ENCODE measurements around the gene ERBB4. TPM values are rescaled to one million over a fixed set of nuclear protein-coding genes. Genes with fewer than 3 reads are reported as not detected.

ERBB4 gene
- total RNA-seq, 1 experiment from 2014 or later, result 0.15 TPM

- intact Hi-C loops (cut with micrococcal nuclease; ENCODE audit: unreplicated experiment) (no loop called here), in situ Hi-C loops (cut with HindIII; ENCODE audit: low pct_unique_long_range_greater_than_20kb, low sequenced_read_pairs) (no loop called here)
- no peak for ATAC-seq
- Histone ChIP-seq H3K4me3 (ENCODE audit: low read depth in 2 of 2, low read length in 2 of 2) (no peak overlapping the region), H3K4me1 (ENCODE audit: control insufficient read depth, insufficient read depth, low read length) (no peaks in the 10 kb centered on the region), H3K27me3 (ENCODE audit: control insufficient read depth, insufficient read depth, low read length) (no peaks in the 10 kb centered on the region), H3K27ac (ENCODE audit: low read length) (no peak overlapping the region), H3K9me3 (ENCODE audit: control insufficient read depth, insufficient read depth, low read depth, low read length) (no peaks in the 10 kb centered on the region), H3K36me3 (ENCODE audit: control insufficient read depth, insufficient read depth, low read length) (no peaks in the 10 kb centered on the region)
- no TSS peak for BruUV-seq (replicated peaks)
- DNase-seq (ENCODE audit: low read depth, low spot score), result no peak
- ChIA-PET POLR2A (no interaction called here), CTCF (no interaction called here)
- TF ChIP-seq REST (IDR thresholded peaks at IDR 0.05; ENCODE audit: insufficient read depth in 1 of 2, low read depth in 2 of 2, low read length in 1 of 2) (no peak), TCF7L2 (IDR thresholded peaks at IDR 0.05; ENCODE audit: low read depth, low read length) (no peak), POLR2AphosphoS5 (IDR thresholded peaks at IDR 0.05; ENCODE audit: low read depth, low read length) (no peak), CTCF (IDR thresholded peaks at IDR 0.05) (no peak), SIN3A (IDR thresholded peaks at IDR 0.05; ENCODE audit: borderline replicate concordance, insufficient read depth, low read depth, low read length) (no peak)
Observed at GRCh38 chr2:211568439-211568838, 970.2 kb downstream of the ERBB4 start.

GRCh38 chr2:211564441-211564840 is 974.2 kb downstream of the ERBB4 start:
- Histone ChIP-seq H3K36me3 (ENCODE audit: control insufficient read depth, insufficient read depth, low read length) (no peaks in the 10 kb centered on the region), H3K27me3 (ENCODE audit: control insufficient read depth, insufficient read depth, low read length) (no peaks in the 10 kb centered on the region), H3K9me3 (ENCODE audit: control insufficient read depth, insufficient read depth, low read depth, low read length) (no peaks in the 10 kb centered on the region), H3K4me1 (ENCODE audit: control insufficient read depth, insufficient read depth, low read length) (no peaks in the 10 kb centered on the region), H3K27ac (ENCODE audit: low read length) (no peak overlapping the region), H3K4me3 (ENCODE audit: low read depth in 2 of 2, low read length in 2 of 2) (no peak overlapping the region)
- DNase-seq (ENCODE audit: low read depth, low spot score), result no peak
- CTCF ChIA-PET, result no interaction called here
- in situ Hi-C loops (cut with HindIII; ENCODE audit: low pct_unique_long_range_greater_than_20kb, low sequenced_read_pairs), result no loop called here
- ATAC-seq, result no peak
- POLR2A ChIA-PET, result no interaction called here
- no peak for TF ChIP-seq CTCF (IDR thresholded peaks at IDR 0.05)
- no peak for TF ChIP-seq REST (IDR thresholded peaks at IDR 0.05; ENCODE audit: insufficient read depth in 1 of 2, low read depth in 2 of 2, low read length in 1 of 2)
- TF ChIP-seq TCF7L2 (IDR thresholded peaks at IDR 0.05; ENCODE audit: low read depth, low read length), result no peak
- no peak for TF ChIP-seq POLR2AphosphoS5 (IDR thresholded peaks at IDR 0.05; ENCODE audit: low read depth, low read length)
- no peak for TF ChIP-seq SIN3A (IDR thresholded peaks at IDR 0.05; ENCODE audit: borderline replicate concordance, insufficient read depth, low read depth, low read length)
- BruUV-seq (replicated peaks), result no TSS peak
- intact Hi-C loops (cut with micrococcal nuclease; ENCODE audit: unreplicated experiment), result no loop called here
